H4 (cell line): ENCODE data around the gene CDC42BPG. TPM values are rescaled to one million over a fixed set of nuclear protein-coding genes. Genes with fewer than 3 reads are reported as not detected.
A peak's percentile ranks its signal among the peaks of the same experiment; 100 is the strongest.
"Not testable (repeated sequence)": the region's sequence is repeated elsewhere in the genome, so short reads cannot be mapped to it uniquely, and the experiment has no call there.

Experiments
- DNase-seq: peaks from one replicate; pipeline ENCODE4 v3.0.0-alpha.2; 2015; ENCODE audit warnings: low spot score
- total RNA-seq: library from RNA; depleted of rRNA; stranded (reverse); fragments of >200 nt; shearing (Covaris generic); gene quantifications from 2 replicates; pipeline ENCODE4 v1.2.3, GENCODE V29; 2014

Gene CDC42BPG
- total RNA-seq, 1 experiment from 2014 or later: 0.02 TPM

DNA sequence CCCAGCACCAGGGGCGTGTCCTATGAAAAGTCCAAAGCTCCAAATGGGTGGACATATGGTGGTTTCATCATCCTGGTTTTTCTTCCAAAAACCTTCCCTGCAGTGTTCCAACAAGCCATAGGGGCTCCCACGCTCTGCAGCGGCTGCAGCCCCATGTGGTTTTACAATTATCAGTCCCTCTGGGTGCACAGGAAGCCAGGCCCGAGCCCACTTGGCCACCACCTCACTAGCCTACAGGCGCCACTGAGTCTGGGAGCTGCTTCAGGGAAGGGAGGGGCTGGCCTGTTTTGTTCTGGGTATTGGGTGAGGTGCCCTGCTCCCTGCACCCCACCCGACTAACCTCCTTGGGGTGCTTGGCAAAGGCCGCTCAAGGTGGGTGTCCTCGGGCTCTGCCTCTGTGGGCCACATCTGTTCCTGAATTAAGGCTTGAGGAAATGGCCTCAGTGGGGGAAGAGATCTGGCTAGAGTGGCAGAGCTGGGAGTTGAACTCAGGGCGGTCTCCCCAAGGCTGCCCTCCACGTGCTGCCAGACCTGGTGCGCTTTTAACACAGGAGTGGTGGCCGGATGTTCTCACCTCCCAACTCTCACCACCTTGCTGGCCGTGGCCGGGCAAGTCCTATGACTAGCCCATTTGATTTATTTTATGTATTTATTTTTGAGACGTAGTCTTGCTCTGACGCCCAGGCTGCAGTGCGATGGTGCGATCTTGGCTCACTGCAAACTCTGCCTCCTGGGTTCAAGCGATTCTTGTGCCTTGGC, 5.3 kb upstream of the CDC42BPG start:
- DNase-seq: no peak

DNA sequence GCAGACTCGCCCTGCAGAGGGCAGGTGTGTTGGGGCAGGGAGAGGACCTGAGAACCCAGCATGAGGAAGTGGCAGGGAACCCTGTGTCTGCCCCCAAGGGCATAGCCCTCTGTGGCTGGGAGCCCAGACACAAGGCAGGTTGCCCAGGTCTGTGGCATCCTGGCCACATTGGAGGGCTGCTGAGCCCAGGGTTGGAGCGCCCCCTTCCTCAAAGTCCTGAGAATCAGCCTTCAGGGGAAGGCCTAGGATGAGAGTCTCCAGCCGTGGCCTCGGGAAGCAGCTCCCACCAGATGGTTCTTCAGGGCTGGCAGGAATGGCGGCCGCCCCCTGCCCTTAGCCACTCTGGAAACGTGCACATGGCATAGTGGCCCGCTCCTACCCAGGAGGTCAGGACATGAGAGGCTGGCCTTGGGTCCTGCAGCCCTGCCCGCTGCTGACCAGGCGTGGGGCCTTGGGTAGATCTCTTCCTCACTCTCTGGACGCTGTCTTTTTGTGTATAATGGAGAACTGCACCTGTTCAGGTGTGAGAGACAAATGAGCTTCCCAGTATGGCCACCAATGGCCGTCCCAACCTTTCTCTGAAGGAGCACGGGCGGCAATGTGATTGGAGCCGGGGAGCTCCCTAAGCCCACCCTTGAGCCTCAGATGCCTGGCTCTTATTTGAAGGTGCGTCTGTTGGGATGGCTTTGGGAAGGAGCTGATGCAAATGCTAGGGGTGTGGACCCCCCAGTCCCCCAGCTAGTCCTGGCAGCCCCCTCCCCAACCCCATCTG, 4.6 kb upstream of the CDC42BPG start:
- no peak for DNase-seq

DNA sequence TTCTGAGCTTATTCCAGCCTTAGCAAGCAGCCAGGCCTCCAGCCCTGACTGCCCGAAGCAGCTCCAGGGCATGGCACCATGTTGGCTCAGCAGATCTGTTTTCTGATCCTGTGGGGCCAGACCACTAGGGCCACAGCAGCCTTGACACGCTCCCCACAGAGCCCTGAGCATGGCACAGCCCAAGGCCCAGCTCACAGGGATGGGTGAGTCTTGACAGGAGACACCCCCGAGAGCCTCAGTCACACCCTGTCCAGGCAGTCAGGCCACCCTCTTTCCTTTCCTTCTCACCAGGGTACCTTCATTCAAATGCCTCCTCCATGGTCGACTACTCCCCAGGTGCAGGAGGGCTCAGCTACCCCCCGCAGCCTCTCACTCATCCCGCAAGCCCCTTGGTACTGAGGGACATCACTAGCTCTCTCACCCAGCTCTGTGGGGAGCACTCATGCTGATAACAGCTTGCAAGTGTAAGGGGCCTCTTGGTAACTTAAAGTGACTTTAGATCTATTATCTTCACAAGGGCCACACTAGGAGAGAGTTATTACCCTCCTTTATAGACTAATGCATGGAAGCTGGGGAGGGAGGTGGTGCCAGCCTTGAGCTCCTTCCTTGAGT, 3.9 kb upstream of the CDC42BPG start:
- DNase-seq: no peak

DNA sequence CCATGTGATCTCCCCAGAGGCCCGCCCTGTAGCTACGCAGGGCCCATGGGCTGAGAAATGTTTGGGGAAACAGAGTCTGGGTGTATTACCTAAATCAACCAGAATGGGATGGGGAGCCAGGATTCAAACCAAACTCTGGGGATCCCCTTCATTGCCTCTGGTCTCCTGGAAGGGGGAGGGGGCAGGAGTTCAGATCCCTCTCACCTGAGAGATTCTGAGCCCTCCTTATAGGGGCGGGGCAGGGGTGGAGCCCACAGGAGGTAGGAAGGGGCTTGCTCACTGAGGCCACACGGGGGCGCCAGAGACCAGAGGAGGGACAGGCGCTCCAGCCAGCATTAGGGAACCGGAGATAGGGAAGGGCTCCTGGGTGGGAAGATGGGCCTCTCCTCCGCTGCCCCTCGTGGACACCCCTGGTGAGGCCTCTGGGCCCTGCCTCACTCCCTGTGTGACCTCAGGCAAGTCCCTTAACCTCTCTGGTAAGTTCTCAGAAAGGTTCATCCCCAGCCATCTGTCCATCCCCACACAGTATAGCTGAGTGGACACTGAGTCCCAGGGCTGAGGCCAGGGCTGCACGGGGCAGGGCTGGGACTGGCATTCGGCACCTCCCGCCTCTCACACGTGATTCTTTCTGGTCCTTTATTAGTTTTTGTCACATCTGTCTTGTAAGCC, 2.7 kb upstream of the CDC42BPG start:
- DNase-seq: peak; percentile 86

DNA sequence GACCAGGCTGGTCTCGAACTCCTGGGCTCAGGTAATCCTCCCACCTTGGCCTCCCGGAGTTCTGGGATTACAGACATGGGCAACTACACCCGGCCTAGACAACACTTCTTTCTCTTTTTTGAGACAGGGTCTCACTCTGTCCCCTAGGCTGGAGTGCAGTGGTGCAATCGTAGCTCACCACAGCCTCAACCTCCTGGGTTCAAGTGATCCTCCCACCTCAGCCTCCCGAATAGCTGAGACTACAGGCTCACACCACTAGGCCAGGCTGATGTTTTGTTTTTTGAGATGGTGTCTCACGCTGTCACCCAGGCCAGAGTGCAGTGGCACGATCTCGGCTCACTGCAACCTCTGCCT, 1.3 kb upstream of the CDC42BPG start:
- not testable (repeated sequence) for DNase-seq

DNA sequence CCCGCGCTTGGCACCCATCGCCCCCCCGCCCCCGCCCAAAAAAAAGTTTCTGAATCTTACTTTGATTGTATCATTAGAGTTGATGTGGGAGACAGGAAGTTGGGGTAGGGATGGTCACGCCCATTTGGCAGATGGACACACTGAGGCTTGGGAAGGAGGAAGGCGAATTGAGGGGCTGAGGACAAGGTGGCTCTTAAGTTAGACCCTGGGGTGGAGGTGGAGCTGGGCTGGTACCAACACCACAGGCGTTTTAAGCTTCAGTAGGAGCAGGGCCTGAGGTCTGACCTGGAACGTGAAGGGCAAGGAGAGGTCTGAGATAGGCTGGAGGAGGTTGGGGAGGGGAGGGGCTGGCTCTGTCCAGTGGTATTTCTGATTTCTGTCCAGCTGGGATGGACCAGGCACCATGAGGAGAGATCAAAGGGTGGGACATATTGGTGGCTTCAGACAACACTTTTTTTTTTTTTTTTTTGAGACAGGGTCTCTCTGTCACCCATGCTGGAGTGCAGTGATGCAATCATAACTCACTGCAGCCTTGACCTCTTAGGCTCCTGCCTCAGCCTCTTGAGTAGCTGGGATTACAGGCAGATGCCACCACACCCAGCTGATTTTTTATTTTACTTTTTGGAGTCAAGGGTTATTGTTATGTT, 799 bp upstream of the CDC42BPG start:
- no peak for DNase-seq

DNA sequence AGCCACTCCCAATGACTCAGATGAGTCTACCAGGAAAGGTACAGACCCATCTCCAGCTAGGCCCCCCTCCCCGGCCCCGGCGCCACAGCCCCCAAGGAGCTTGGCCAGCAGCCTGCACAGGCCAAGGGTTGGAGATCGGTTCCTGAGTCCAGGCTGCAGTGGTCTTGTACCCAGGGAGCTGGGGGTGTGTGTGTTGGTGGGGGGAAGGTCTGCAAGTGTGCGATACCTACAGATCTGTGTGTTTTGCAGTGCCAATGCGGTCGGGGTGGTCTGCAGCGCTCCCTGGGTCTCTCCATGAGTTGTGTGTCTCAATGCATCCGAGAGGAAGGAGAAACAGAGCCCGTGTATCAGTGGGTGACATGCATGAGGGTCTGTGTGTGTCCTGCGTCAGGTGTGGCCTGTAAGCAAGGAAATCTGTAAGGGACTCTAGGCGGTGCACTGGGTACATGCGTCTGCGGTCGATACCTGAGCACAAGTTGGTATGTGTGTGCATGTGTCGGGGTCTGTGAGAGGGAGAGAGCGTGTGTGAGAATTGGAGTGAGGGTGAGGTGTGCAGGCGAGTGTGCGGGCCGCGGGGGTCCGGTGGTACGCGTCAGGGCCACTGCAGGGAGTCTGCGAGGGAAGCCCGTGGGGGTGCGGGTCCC, 645 bp downstream of the CDC42BPG start:
- DNase-seq: no peak

DNA sequence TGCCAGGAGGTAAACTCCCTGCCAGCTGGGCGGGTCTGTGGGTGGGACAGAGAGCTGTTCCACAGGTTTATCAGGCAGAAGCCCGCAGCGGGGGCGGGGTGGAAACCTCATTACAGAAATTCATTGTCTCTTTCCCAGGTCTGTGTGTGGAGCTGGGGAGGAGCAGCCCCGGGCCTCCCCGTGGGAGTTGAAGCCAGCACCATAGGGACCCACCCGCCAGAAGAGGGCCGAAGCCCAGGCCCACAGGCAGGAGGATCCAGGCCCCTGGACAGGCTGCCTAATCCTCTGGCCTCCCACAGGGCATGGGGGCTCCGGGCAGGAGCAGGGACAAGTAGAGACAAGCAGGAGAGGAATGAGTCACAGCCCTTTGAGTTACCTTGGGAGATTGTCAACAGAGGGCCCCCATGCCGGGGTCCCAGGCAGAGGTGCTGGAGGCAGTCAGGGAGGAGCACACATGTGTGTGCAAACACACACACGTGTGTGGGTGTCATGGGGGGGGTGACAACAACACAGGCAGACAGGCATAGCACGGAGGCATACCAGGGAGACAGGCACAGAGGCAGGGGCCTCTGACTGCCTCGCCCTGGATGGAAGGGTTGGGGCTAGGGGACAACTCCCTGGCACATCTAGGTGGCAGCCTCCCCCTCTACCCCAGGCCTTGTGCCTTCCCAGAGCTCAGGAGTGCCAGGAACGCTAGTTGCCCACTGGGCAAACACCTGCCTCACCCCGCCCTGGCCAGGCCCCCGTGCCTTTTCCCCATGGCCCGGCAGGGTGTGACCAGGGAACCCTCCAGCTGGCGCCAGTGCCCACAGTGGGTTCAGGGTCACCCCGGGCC, 1.4 kb downstream of the CDC42BPG start:
- DNase-seq: no peak

DNA sequence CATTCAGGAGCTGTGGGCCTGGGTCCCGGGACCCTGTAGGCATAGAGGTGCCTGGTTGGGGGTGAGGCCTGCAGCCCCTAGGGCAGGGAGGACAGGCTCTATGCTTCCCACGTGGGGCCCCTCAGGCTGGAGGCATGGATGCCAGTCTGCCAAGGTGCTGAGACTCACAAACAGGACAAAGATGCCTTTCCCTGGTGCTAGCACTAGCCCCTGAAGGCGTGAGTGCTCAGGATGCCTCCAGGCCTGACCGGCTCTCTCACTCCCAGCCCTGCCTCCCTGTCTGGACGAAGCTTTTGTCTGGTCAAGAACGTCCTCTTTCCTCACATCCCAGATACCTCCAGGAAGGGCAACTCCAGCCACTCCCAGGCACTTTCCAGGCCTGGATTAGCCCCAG, 2.1 kb downstream of the CDC42BPG start:
- DNase-seq: no peak

DNA sequence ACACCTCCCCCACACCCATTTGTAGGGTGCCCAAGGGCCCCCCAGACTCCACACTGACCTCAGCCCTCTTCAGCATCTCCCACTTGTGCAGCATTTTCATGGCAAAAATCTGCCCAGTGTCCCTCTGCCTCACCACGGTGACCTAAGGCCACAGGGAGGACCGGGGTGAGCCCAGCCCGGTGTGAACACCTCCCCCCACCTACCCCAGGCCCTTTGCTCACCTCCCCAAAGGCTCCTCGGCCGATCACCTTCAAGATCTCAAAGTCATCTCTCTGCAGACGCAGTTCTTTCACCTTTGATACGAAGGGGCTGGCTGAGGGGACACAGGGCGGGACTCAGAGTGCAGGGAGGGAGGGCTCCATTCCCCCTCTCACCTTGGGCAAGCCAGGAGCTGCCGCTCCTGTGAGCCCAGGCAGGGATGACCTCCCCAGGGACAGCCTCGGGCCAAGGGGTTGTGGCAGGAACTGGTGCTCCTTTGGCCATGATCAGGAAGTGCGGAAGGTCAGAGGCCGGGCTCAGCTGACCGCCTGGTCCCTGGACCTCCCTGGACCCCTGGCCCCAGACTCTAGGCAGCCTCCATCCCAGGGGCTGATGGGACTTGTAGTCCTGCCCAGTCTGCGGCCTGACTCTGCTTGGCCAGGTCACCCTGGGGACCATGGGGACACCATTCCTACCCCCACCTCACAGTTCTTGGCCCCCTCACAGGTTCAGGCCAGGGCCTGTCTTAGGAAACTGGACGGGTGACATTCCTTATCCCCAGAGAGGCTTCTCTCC, 2.7 kb downstream of the CDC42BPG start:
- DNase-seq: no peak

DNA sequence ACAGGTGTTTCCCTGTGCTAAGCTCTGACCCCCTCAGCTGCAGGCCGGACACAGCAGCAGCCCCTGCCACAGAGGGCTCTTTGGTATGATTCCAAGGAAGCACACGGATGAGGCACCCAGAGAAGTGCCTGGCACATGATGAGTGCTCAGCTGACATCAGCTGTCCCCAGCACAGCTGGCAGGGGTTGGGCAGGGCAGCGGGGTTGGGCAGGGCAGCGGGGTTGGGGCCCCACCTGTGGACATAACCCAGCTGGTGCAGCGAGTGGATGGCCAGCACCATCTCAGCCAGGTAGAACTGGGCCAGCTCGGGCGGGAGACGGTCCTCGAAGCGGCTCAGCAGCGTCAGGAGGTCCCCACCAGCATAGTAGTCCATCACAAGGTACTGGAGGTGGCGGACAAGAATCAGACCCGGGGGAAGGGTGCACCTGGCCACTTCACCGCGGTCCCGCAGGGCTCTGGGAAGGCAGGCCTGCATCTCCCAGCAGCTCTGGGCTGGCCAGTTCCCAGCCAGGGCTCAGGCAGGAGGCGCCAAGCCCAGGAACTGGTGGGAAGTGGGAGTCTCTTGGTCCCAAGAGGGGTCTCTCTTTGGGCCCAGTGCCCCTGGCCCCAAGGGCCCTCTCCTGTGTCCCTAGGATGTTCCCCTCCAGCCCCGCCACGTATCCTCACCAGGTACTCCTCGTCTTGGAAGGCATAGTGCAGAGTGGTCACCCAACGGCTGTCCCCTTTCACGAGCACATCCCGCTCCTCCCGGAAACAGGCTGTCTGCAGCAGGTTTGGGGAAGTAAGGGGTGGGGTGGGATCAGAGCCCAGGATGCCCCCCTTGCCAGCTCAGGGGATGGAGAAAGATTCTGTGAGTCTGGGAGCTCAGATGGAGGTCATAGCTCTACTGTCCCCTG, 4.3 kb downstream of the CDC42BPG start:
- no peak for DNase-seq

DNA sequence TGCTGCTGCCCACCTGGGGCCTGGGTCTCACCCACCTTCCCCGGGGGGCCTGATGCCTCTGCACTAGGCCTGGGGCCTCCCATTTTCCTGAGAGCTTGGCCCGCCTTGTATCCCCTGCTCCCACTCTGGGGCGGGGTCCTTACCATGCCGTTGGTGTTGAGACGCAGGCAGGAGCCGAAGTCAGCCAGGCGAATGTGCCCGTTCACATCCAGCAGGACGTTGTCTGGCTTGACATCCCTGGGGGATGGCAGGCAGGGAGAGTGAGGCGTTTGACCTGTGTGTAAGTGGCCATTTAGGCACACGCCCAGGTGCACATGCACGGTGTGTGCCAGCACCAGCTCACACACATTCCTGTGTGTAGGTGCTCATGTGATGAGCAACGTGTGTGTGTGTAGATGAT, 5.1 kb downstream of the CDC42BPG start:
- DNase-seq: no peak

DNA sequence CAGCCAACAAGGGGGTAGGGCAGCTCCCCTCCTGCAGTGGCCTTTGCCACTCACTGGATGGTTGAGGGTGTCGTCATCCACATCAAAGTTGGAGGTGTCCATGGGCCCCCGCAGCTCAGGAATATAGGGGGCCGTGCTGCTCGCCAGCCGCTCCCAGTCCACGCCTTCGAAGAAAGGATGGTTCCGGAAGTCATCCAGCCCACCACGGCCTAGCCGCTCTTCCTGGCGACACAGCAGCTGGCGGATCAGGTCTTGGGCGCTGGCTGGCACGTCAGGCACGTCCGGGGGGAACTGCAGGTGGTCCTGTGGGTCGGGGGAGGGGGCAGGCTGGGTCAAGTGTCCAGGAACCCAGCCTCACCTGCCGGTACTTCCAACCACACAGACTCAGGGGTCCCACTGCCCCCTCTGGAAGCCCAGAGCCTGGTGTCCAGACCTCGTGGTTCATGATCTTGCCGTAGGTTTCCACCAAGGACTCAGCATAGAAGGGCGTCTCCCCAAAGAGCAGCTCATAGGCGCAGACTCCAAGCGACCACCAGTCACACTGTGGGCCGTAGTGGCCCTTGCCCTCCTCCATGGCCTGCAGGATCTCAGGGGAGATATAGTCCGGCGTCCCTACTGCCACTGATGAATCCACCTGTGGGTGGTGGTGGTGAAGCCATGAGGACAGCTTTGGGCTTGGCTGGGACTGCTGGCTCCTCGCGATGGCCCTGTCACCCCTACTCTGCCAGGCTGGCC, 5.7 kb downstream of the CDC42BPG start:
- no peak for DNase-seq

DNA sequence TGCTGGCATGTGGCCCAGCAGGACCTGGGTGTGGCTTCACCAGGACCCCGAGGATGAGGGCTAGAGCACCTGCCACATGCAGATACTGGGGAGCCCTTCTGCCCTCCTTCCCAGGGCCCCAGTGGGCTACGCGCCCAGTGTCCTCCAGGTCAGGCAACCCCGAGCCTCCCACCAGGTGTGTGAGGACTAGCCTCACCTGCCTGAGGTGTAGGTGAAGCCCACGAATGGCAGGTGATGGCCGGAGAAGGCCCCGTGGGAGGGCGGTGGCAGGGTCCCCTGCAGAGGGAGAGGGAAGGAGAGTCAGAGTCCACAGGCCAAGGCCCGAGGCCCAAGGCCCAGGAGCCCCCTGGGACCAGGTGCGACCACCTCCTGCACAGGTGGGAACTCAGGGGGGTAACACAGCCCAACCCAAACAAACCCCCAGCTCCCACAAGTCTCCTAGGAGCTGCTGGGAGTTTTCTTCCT, 6.5 kb downstream of the CDC42BPG start:
- no peak for DNase-seq

DNA sequence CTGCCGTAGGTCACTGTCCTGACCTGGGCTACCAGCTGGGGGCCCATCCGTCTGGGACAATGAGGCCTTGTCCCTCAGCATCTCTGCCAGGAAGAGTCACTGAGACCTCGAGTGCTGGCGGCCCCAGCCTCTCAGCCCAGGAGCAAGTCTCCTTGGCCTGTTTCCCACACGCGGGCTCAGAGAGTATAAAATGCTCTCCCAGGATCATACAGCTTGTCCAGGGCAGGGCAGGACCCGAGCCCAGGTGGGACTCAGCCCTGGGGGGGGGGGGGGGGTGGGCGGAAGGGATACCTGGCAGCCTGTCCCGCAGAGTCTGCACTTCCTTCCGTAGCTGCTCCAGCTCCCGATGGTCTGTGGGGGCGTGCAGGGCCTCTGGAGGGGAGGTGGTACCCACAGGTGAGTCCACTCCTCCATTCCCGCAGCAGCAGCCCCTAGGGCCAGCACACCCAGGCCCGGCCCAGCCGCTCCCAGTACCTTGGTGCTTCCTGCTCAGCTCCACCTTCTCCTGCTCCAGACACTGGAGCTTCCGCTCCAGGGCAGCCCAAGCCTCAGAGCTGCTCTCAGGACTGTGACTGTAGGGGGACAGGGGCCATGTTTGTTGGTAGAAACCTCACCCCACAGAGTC, 7.9 kb downstream of the CDC42BPG start:
- no peak for DNase-seq

DNA sequence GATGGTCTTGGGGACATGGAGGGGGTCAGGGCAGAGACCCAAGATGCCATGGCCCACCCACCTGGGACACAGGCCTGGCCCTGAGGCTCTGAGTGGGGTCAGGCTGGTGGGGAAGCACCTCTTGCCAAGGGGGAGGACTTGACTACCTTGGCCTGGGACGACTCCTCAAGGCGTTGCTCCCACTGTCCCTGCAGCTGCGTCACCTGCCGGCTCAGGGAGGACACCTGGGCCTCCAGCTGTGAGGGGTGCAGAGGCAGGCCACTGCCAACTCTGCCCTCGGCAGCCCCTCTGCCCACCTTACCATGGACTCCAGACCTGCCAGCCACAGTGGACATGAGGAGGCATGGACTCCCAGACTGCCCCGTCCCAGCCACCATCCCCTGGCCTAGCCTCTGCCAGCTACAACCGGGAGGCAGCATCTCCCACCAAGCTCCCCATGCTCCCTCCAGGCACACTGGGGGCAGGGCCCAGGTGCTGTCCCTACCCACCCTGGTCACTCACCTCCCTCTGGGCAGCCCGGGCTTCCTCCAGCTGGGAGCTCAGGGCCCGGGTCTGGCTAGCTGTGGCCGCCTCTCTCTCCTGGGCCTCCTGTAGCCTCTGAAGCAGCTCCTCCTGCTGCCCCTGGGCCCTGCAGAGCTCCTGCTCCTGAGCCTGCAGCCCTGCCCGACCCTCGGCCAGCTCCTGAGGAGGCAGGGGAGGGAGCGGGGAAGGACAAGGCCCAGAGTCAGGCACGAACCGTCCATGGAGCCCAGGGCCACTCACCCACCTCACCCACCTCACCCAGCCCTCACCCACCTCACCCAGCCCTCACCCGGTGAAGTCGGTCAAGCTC, 8.6 kb downstream of the CDC42BPG start:
- DNase-seq: no peak
